Measurements from ENCODE around the gene PDCL2. TPM values are rescaled to one million over a fixed set of nuclear protein-coding genes. Genes with fewer than 3 reads are reported as not detected.

Gene PDCL2
- total and polyA plus RNA-seq, 2 experiments from 2014 or later = 0.35 to 1.9 TPM

- peaks cover 2% of the 10 kb centered on the region for H3K27me3 Mint-ChIP-seq (ENCODE audit: insufficient read depth, low read depth, poor library complexity)
- no peak for ATAC-seq
- H3K9me3 Mint-ChIP-seq = peaks cover 7% of the 10 kb centered on the region; the same call in 1 of the 3 replicates
- Histone ChIP-seq H3K4me1 (ENCODE audit: insufficient read depth) (peaks cover 31% of the 10 kb centered on the region), H3F3A (replicated peaks; ENCODE audit: low read depth) (no peaks in the 10 kb centered on the region), H4K20me1 (replicated peaks; ENCODE audit: insufficient read depth) (peaks cover 12% of the 10 kb centered on the region), H3K79me2 (replicated peaks; ENCODE audit: insufficient read depth) (peaks cover 99% of the 10 kb centered on the region), H3K27me3 (ENCODE audit: insufficient read depth) (no peaks in the 10 kb centered on the region), H3K4me2 (no peak overlapping the region), H2AFZ (no peak overlapping the region), H3K4me3 (no peak overlapping the region), H3K27ac (ENCODE audit: low read depth) (no peak overlapping the region), H3K36me3 (ENCODE audit: insufficient read depth) (no peaks in the 10 kb centered on the region), H3K9me2 (ENCODE audit: insufficient read depth) (no peaks in the 10 kb centered on the region)
- no peak overlapping the region for H3K27ac Mint-ChIP-seq
- DNase-seq (ENCODE audit: low spot score) = no peak
- H3K4me3 Mint-ChIP-seq = no peak overlapping the region
- no peak for TF ChIP-seq CREB1 (CRISPR knock-in tag; IDR thresholded peaks at IDR 0.05; ENCODE audit: low read depth)
- TF ChIP-seq EZH2phosphoT487 (IDR thresholded peaks at IDR 0.05; ENCODE audit: unreplicated experiment) = no peak
- no peak for TF ChIP-seq ETS1 (IDR thresholded peaks at IDR 0.05)
- no peak for TF ChIP-seq REST (IDR thresholded peaks at IDR 0.05; ENCODE audit: unreplicated experiment)
- TF ChIP-seq POLR2AphosphoS5 (IDR thresholded peaks at IDR 0.05; ENCODE audit: low read depth) = no peak
- TF ChIP-seq ZNF114 (CRISPR knock-in tag; IDR thresholded peaks at IDR 0.05) = no peak
- no peak for TF ChIP-seq ZNF462 (CRISPR knock-in tag; IDR thresholded peaks at IDR 0.05)
- TF ChIP-seq EZH2 (IDR thresholded peaks at IDR 0.05; ENCODE audit: low read depth, unreplicated experiment) = no peak
- no peak for TF ChIP-seq NANOG (IDR thresholded peaks at IDR 0.05; ENCODE audit: borderline replicate concordance)
- H3K4me1 Mint-ChIP-seq = peaks cover 38% of the 10 kb centered on the region
- peaks cover 30% of the 10 kb centered on the region for H3K36me3 Mint-ChIP-seq (ENCODE audit: low read depth)
Measured at GRCh38 chr4:55539658-55540057, 52.4 kb downstream of the PDCL2 start.

Data from GM23338 (cell line).